Panc1 (cell line): ENCODE data around the gene REEP2. TPM values are rescaled to one million over a fixed set of nuclear protein-coding genes. Genes with fewer than 3 reads are reported as not detected.

Experiments
- ATAC-seq: fragments of 200-7000 bp; cut with Tn5 transposase; 2 replicates; pipeline ENCODE4 v1.9.1; 2020; ENCODE audit warnings: mild to moderate bottlenecking, moderate library complexity
- BruUV-seq: library from RNA; stranded (reverse); fragments of 400-500 nt; replicated peaks from 2 replicates; lab custom pipeline; 2021; lab: Mats Ljungman, UMichigan
- CTCF ChIA-PET: fragments of 300-600 bp; sonication (Branson Sonifier 250); formaldehyde crosslinking; loops from one replicate; lab custom pipeline; 2022; ENCODE audit warnings: antibody characterized with exemption; lab: Charles Lee
- POLR2A ChIA-PET: fragments of 300-600 bp; sonication (Branson Sonifier 250); formaldehyde crosslinking; loops from one replicate; lab custom pipeline; 2022; ENCODE audit warnings: antibody characterized with exemption; lab: Charles Lee
- DNase-seq: peaks from one replicate; pipeline ENCODE4 v3.0.0-alpha.2; 2010; ENCODE audit warnings: low read depth, low spot score
- H3K27ac ChIP-seq: 2 replicates; pipeline ENCODE4 v1.5.1; 2011; ENCODE audit warnings: mild to moderate bottlenecking, low read length, inconsistent platforms
- H3K27me3 ChIP-seq: fragments of 200-500 bp; sonication (Bioruptor generic); 2 replicates; pipeline ENCODE4 v1.6.0; 2014; ENCODE audit warnings: low read length, inconsistent platforms; ENCODE audit not compliant: control insufficient read depth, insufficient read depth
- H3K36me3 ChIP-seq: fragments of 200-500 bp; sonication (Bioruptor generic); 2 replicates; pipeline ENCODE4 v1.5.1; 2014; ENCODE audit warnings: inconsistent platforms, mild to moderate bottlenecking, low read length, moderate library complexity; ENCODE audit not compliant: control insufficient read depth, insufficient read depth
- H3K4me1 ChIP-seq: 2 replicates; pipeline ENCODE4 v1.5.1; 2011; ENCODE audit warnings: inconsistent platforms, mild to moderate bottlenecking, low read length, moderate library complexity; ENCODE audit not compliant: control insufficient read depth, insufficient read depth
- H3K4me3 ChIP-seq, 2 experiments: 2 replicates each; pipeline ENCODE4 v1.5.1; 2011 to 2012; ENCODE audit warnings: low read depth in 2 of 2, low read length in 2 of 2, mild to moderate bottlenecking in 2 of 2, inconsistent platforms in 1 of 2, moderate library complexity in 1 of 2
- H3K9me3 ChIP-seq: fragments of 200-500 bp; sonication (Bioruptor generic); 2 replicates; pipeline ENCODE4 v1.5.1; 2014; ENCODE audit warnings: low read depth, mild to moderate bottlenecking, inconsistent platforms, low read length, moderate library complexity; ENCODE audit not compliant: control insufficient read depth, insufficient read depth
- CTCF ChIP-seq: fragments of 450-650 bp; IDR thresholded peaks from 2 replicates; pipeline ENCODE4 v1.5.1; 2017; ENCODE audit warnings: mild to moderate bottlenecking
- POLR2AphosphoS5 ChIP-seq: IDR thresholded peaks from 2 replicates; pipeline ENCODE4 v1.6.1; 2012; ENCODE audit warnings: mild to moderate bottlenecking, low read depth, low read length, moderate library complexity
- REST ChIP-seq, 2 experiments: IDR thresholded peaks; 2 replicates each; pipeline ENCODE4 v1.6.1; 2011 to 2012; ENCODE audit warnings: low read depth in 2 of 2, control low read depth in 1 of 2, low read length in 1 of 2, mild to moderate bottlenecking in 1 of 2, moderate library complexity in 1 of 2; ENCODE audit not compliant: insufficient read depth in 1 of 2
- SIN3A ChIP-seq: IDR thresholded peaks from 2 replicates; pipeline ENCODE4 v1.6.1; 2012; ENCODE audit warnings: low read depth, mild to moderate bottlenecking, low read length, moderate library complexity, borderline replicate concordance; ENCODE audit not compliant: insufficient read depth
- TCF7L2 ChIP-seq: IDR thresholded peaks from 2 replicates; pipeline ENCODE4 v1.6.1; 2011; ENCODE audit warnings: mild to moderate bottlenecking, low read depth, low read length, inconsistent platforms
- in situ Hi-C: cut with HindIII; loops from 2 replicates; pipeline ENCODE4 v1.10.0; 2016; ENCODE audit warnings: low sequenced_read_pairs, low pct_unique_long_range_greater_than_20kb
- intact Hi-C: fragments of 100-400 bp; cut with micrococcal nuclease; formaldehyde crosslinking; loops from one replicate; pipeline ENCODE4 v1.10.0; 2022; ENCODE audit not compliant: unreplicated experiment
- total RNA-seq: library from RNA; stranded (reverse); gene quantifications from one replicate; pipeline ENCODE4 v1.2.1, GENCODE V29; 2021; ENCODE audit not compliant: unreplicated experiment

Gene REEP2
- total RNA-seq, 1 experiment from 2014 or later, result 6.5 TPM

- ATAC-seq (peak; percentile 96), DNase-seq (no peak)
- H3K4me3 ChIP-seq, result peak overlapping the region in 1 of 2 experiments; percentile 24; a peak in 1 of 4 replicates
- no peak overlapping the region for H3K27ac ChIP-seq
- no TSS peak for BruUV-seq
- no peak for TF ChIP-seq REST (IDR thresholded peaks at IDR 0.05; ENCODE audit: insufficient read depth in 1 of 2, low read depth in 2 of 2, low read length in 1 of 2)
- TF ChIP-seq POLR2AphosphoS5, result no peak
- peak; percentile 97 for TF ChIP-seq CTCF
- H3K36me3 ChIP-seq, result no peaks in the 10 kb centered on the region
- in situ Hi-C loops, result no loop called here
- POLR2A ChIA-PET, result no interaction called here
- no peaks in the 10 kb centered on the region for H3K27me3 ChIP-seq
- no peaks in the 10 kb centered on the region for H3K9me3 ChIP-seq
- CTCF ChIA-PET, result interaction anchor here (0.6 to 3.8 kb wide), 4 partner anchors 54 to 1162 kb away, joined by 3 to 51 read pairs (median 3); no protein-coding TSS in a partner anchor
- peaks cover 3% of the 10 kb centered on the region; the same call in 1 of the 2 replicates for H3K4me1 ChIP-seq
- intact Hi-C loops, result loop anchor here (1.0 kb wide), 1 partner anchor 54 kb away; no protein-coding TSS in a partner anchor
These were observed 10.8 kb downstream of the REEP2 start for GRCh38 chr5:138449501-138450239.

- no peaks in the 10 kb centered on the region for H3K27me3 ChIP-seq
- TF ChIP-seq SIN3A (no peak), TCF7L2 (no peak), REST (IDR thresholded peaks at IDR 0.05; ENCODE audit: insufficient read depth in 1 of 2, low read depth in 2 of 2, low read length in 1 of 2) (no peak), POLR2AphosphoS5 (no peak), CTCF (no peak)
- in situ Hi-C loops, result no loop called here
- H3K9me3 ChIP-seq, result no peaks in the 10 kb centered on the region
- H3K4me3 ChIP-seq, result no peak overlapping the region
- POLR2A ChIA-PET, result interaction anchor here (0.6 kb wide), 1 partner anchor 66 kb away, joined by 12 read pairs; no protein-coding TSS in a partner anchor
- H3K27ac ChIP-seq, result no peak overlapping the region
- CTCF ChIA-PET, result interaction anchor here (0.6 to 3.8 kb wide), 3 partner anchors 16 to 53 kb away, joined by 3 to 51 read pairs (median 8); no protein-coding TSS in a partner anchor
- H3K4me1 ChIP-seq, result peaks cover 3% of the 10 kb centered on the region; the same call in 1 of the 2 replicates
- ATAC-seq, result no peak
- H3K36me3 ChIP-seq, result no peaks in the 10 kb centered on the region
- no peak for DNase-seq
- no TSS peak for BruUV-seq
- intact Hi-C loops, result loop anchor here (1.0 kb wide), 1 partner anchor 52 kb away; no protein-coding TSS in a partner anchor
These were observed 12.1 kb downstream of the REEP2 start for GRCh38 chr5:138450971-138451370.
